Kidney (tissue), 14 donors: ENCODE data around the gene ARL6. TPM values are rescaled to one million over a fixed set of nuclear protein-coding genes. Genes with fewer than 3 reads are reported as not detected.

ENCODE experiments used
- DNase-seq, 5 donors: peaks; one replicate each; pipeline ENCODE4 v3.0.0-alpha.2; 2013 to 2020
- FAIRE-seq: peaks from 2 replicates; lab custom pipeline; 2012; peaks lifted over from hg19 to GRCh38; lab: Jason Lieb, UNC
- H3K27ac ChIP-seq, 2 donors: one replicate each; pipeline ENCODE4 v1.7.0; 2013; ENCODE audit warnings: low read depth in 2 of 2, low read length in 2 of 2, inconsistent platforms in 1 of 2
- H3K27me3 ChIP-seq: one replicate; pipeline ENCODE4 v1.7.1; 2013; ENCODE audit warnings: low read length, inconsistent platforms; ENCODE audit not compliant: control insufficient read depth, insufficient read depth
- H3K36me3 ChIP-seq, 3 donors: one replicate each; pipeline versions ENCODE4 v1.7.0 to v1.7.1; 2013; ENCODE audit warnings: low read length in 3 of 3, control low read depth in 1 of 3, inconsistent platforms in 1 of 3; ENCODE audit not compliant: insufficient read depth in 3 of 3, control insufficient read depth in 2 of 3
- H3K4me1 ChIP-seq, 3 donors: one replicate each; pipeline versions ENCODE4 v1.7.0 to v1.7.1; 2013; ENCODE audit warnings: low read length in 3 of 3, inconsistent platforms in 1 of 3, low read depth in 1 of 3; ENCODE audit not compliant: control insufficient read depth in 2 of 3, insufficient read depth in 2 of 3
- H3K4me3 ChIP-seq, 3 donors: one replicate each; pipeline versions ENCODE4 v1.7.0 to v1.8.1; 2013; ENCODE audit warnings: low read length in 3 of 3, control low read depth in 1 of 3, inconsistent platforms in 1 of 3
- H3K9ac ChIP-seq, 3 donors: one replicate each; pipeline versions ENCODE4 v1.7.0 to v1.7.1; 2013; ENCODE audit warnings: low read length in 3 of 3, control low read depth in 1 of 3, inconsistent platforms in 1 of 3
- H3K9me3 ChIP-seq, 3 donors: one replicate each; pipeline versions ENCODE4 v1.7.0 to v1.7.1; 2013; ENCODE audit warnings: low read length in 3 of 3, control low read depth in 1 of 3, inconsistent platforms in 1 of 3; ENCODE audit not compliant: control insufficient read depth in 2 of 3, insufficient read depth in 1 of 3
- intact Hi-C: fragments of 100-400 bp; cut with DNase I; formaldehyde crosslinking; loops from one replicate; pipeline ENCODE4 v1.11.1; 2022
- polyA plus RNA-seq: library from polyadenylated mRNA; stranded (reverse); fragments of 350-450 nt; fragmentation: Illumina TruSeq; extraction: RNeasy Lipid Tissue Mini Kit (QIAGEN cat#74804); gene quantifications from one replicate; pipeline ENCODE4 v1.2.3, GENCODE V29; 2014; ENCODE audit warnings: low read depth, low replicate concordance; ENCODE audit not compliant: insufficient read depth
- total RNA-seq: library from RNA; stranded (reverse); fragmentation: NEBNext Ultra II Directional; extraction: Animal tissue kit (Norgen Biotek cat#: 25700); gene quantifications from one replicate; pipeline ENCODE4 v1.2.1, GENCODE V29; 2021
- TF ChIP-seq, protein P1 (sequence below): IDR thresholded peaks from 3 replicates; pipeline ENCODE4 v1.5.1; 2012; ENCODE audit warnings: mild to moderate bottlenecking, moderate library complexity, borderline replicate concordance; ENCODE audit not compliant: insufficient read depth; ENCODE audit errors: extremely low read depth
- donor health status: control.
- donor health status: control.
- donor health status: control.
- donor health status: control.
- donor health status: control.
- donor health status: DM: yes; HTN: yes; CAD: no.
- donor health status: Normal renal cell carcinoma (clear cell type).

ARL6 gene
- total and polyA plus RNA-seq, 2 donors from 2014 or later = 7.8 to 10.7 TPM

DNA sequence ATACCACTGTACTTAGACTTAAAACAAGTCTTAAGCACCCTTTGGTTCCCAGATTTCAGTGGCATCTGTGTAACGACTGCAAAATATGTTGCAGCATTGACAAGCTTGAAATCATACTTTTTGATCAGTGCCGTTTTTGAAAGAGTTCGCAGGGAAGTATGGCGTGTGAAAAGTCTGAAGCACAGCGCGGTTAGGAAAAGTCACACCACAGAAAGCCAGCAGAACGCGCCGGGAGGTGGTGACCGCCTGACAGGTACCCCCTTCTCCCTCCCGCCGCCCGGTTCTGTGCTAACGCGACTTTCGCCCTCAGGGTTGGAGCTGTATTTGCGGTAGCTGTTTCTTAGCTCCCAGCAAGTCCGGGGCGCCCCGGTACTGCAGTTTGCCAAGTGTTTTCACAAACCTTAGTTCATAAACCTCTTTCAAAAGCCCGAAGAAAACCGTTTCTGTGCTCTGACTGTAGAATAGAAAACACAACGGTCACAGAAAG is 56.8 kb downstream of the ARL6 start:
- no peaks in the 10 kb centered on the region for H3K27me3 ChIP-seq
- no peak for FAIRE-seq
- H3K4me3 ChIP-seq = peak overlapping the region; percentile 66 to 81 (median 76)
- H3K4me1 ChIP-seq = no peaks in the 10 kb centered on the region
- DNase-seq = peak in 2 of 5 donors; percentile 63 to 86
- peak overlapping the region; percentile 32 to 84 (median 35) for H3K9ac ChIP-seq
- intact Hi-C loops = no loop called here
- H3K36me3 ChIP-seq = no peaks in the 10 kb centered on the region
- TF ChIP-seq, protein P1, sequence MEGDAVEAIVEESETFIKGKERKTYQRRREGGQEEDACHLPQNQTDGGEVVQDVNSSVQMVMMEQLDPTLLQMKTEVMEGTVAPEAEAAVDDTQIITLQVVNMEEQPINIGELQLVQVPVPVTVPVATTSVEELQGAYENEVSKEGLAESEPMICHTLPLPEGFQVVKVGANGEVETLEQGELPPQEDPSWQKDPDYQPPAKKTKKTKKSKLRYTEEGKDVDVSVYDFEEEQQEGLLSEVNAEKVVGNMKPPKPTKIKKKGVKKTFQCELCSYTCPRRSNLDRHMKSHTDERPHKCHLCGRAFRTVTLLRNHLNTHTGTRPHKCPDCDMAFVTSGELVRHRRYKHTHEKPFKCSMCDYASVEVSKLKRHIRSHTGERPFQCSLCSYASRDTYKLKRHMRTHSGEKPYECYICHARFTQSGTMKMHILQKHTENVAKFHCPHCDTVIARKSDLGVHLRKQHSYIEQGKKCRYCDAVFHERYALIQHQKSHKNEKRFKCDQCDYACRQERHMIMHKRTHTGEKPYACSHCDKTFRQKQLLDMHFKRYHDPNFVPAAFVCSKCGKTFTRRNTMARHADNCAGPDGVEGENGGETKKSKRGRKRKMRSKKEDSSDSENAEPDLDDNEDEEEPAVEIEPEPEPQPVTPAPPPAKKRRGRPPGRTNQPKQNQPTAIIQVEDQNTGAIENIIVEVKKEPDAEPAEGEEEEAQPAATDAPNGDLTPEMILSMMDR = no peak
- no peaks in the 10 kb centered on the region for H3K9me3 ChIP-seq
- peak overlapping the region; percentile 70 for H3K27ac ChIP-seq

DNA sequence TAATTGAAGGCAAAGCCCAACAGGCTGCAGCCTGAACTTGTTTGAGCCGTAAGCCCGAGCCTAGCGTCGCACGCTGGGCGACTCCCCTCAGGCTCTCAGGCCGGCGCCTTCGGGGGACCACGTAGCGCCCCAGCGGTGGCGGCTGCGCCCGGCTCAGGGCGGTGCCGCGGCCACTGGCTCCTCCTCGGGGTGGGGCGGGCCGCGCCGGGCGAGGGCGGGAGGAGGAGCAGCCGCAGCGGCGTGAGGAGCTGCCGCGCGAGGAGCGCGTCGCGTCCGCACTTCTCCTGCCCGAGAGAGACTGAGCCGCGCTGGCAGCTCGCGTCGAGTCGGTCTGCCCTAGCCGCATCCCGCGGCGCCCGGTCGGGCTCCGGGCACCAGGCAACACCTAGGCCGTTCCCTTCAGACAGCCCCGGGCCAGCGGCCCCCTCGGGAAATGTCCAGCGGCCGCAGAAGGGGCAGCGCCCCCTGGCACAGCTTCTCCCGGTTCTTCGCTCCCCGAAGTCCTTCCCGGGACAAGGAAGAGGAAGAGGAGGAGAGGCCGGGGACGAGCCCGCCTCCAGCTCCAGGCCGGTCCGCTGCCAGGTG is 57.3 kb downstream of the ARL6 start, which contains the start of gene CRYBG3:
Gene CRYBG3, plus strand, starts transcription at position 238 of the 585 bp plus-strand sequence. Its CDS starts 196 bp downstream, at position 434.
- H3K4me1 ChIP-seq = no peaks in the 10 kb centered on the region
- intact Hi-C loops = no loop called here
- TF ChIP-seq, protein P1 = peak; percentile 8
- H3K9ac ChIP-seq = peak within 1 kb of the TSS; percentile 61 to 86 (median 84)
- H3K9me3 ChIP-seq = no peaks in the 10 kb centered on the region
- H3K27me3 ChIP-seq = no peaks in the 10 kb centered on the region
- no peak for FAIRE-seq
- H3K27ac ChIP-seq = peak within 1 kb of the TSS; percentile 70 to 76
- peak within 1 kb of the TSS; percentile 81 to 85 (median 81) for H3K4me3 ChIP-seq
- DNase-seq = peak; percentile 82 to 95 (median 87)
- no peaks in the 10 kb centered on the region for H3K36me3 ChIP-seq

DNA sequence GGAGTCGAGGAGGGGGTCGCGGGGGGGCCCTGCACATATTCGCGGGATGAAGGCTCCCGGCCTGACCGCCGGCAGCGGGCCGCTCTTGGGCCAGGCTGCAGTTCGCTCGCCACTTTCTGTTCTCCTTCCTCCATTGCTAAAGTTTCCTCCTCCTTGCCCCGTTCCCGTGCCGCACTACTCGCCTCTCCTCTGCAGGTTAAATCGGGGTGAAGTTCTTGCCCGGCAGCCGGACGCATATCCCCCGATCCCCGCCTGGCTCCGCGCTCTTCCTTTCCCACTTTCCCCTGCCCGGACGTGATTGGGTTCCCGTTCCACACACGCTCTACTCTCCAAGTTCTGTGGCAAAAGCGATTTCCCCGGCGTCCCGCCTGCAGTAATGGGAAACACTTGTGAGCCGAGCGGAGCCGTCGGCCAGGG is 57.8 kb downstream of the ARL6 start:
- H3K9ac ChIP-seq = peak overlapping the region; percentile 61 to 86 (median 84)

More for the DNA sequence above, 57.8 kb downstream of the ARL6 start:
- TF ChIP-seq, protein P1 = no peak
- H3K27me3 ChIP-seq = no peaks in the 10 kb centered on the region
- no peaks in the 10 kb centered on the region for H3K4me1 ChIP-seq
- H3K9me3 ChIP-seq = no peaks in the 10 kb centered on the region
- H3K36me3 ChIP-seq = no peaks in the 10 kb centered on the region
- DNase-seq = peak; percentile 53 to 81 (median 65)
- H3K4me3 ChIP-seq = peak overlapping the region; percentile 81 to 85 (median 81)
- intact Hi-C loops = no loop called here
- no peak for FAIRE-seq
- H3K27ac ChIP-seq = peak overlapping the region; percentile 70 to 76
